Measurements from ENCODE around the gene B4GALT6.

DNA sequence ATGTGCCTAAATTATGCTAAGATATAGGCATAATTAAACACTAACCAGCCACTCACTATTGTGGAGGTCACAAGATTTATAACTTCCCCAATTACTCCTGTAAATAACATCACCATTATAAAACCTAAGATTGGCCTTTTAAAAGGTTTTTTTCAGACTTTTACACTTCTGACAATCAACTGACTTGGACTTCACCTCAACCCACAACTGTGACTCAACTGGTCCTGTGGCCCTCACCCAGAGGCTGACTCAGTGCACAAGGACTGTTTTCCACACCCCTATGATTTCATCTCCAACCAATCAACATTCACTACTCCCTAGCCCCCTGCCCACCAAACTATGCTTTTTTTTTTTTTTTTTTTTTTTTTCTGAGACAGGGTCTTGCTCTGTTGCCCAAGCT is 81.1 kb downstream of the B4GALT6 start:
- no peak for TF ChIP-seq TARDBP (IDR thresholded peaks at IDR 0.05; ENCODE audit: borderline replicate concordance)
- TF ChIP-seq EGR1 (IDR thresholded peaks at IDR 0.05; ENCODE audit: borderline replicate concordance in 1 of 2, low read depth in 2 of 2, low read length in 2 of 2): no peak
- no peak for TF ChIP-seq GABPA (IDR thresholded peaks at IDR 0.05; ENCODE audit: low read depth)
- TF ChIP-seq, protein P1, sequence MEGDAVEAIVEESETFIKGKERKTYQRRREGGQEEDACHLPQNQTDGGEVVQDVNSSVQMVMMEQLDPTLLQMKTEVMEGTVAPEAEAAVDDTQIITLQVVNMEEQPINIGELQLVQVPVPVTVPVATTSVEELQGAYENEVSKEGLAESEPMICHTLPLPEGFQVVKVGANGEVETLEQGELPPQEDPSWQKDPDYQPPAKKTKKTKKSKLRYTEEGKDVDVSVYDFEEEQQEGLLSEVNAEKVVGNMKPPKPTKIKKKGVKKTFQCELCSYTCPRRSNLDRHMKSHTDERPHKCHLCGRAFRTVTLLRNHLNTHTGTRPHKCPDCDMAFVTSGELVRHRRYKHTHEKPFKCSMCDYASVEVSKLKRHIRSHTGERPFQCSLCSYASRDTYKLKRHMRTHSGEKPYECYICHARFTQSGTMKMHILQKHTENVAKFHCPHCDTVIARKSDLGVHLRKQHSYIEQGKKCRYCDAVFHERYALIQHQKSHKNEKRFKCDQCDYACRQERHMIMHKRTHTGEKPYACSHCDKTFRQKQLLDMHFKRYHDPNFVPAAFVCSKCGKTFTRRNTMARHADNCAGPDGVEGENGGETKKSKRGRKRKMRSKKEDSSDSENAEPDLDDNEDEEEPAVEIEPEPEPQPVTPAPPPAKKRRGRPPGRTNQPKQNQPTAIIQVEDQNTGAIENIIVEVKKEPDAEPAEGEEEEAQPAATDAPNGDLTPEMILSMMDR (IDR thresholded peaks at IDR 0.05 in 2 of 3, conservative IDR thresholded peaks at IDR 0.05 in 1 of 3; ENCODE audit: control insufficient read depth in 2 of 3, extremely low read depth in 1 of 3, insufficient read depth in 1 of 3, low read depth in 3 of 3, low read length in 3 of 3): no peak
- no peak for TF ChIP-seq CEBPB (IDR thresholded peaks at IDR 0.05; ENCODE audit: borderline replicate concordance in 1 of 2, low read depth in 2 of 2, low read length in 2 of 2)
- TF ChIP-seq, protein P2, sequence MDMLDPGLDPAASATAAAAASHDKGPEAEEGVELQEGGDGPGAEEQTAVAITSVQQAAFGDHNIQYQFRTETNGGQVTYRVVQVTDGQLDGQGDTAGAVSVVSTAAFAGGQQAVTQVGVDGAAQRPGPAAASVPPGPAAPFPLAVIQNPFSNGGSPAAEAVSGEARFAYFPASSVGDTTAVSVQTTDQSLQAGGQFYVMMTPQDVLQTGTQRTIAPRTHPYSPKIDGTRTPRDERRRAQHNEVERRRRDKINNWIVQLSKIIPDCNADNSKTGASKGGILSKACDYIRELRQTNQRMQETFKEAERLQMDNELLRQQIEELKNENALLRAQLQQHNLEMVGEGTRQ (IDR thresholded peaks at IDR 0.05; ENCODE audit: borderline replicate concordance, low read depth, low read length): no peak
- no peak for TF ChIP-seq BMI1 (IDR thresholded peaks at IDR 0.05; ENCODE audit: borderline replicate concordance)
- TF ChIP-seq IRF4 (IDR thresholded peaks at IDR 0.05; ENCODE audit: low read depth, low read length): no peak
- TF ChIP-seq SMC3 (IDR thresholded peaks at IDR 0.05; ENCODE audit: borderline replicate concordance, low read length): no peak
